Measurements from ENCODE around the gene ATP2C2.

The ATP2C2 gene

DNA sequence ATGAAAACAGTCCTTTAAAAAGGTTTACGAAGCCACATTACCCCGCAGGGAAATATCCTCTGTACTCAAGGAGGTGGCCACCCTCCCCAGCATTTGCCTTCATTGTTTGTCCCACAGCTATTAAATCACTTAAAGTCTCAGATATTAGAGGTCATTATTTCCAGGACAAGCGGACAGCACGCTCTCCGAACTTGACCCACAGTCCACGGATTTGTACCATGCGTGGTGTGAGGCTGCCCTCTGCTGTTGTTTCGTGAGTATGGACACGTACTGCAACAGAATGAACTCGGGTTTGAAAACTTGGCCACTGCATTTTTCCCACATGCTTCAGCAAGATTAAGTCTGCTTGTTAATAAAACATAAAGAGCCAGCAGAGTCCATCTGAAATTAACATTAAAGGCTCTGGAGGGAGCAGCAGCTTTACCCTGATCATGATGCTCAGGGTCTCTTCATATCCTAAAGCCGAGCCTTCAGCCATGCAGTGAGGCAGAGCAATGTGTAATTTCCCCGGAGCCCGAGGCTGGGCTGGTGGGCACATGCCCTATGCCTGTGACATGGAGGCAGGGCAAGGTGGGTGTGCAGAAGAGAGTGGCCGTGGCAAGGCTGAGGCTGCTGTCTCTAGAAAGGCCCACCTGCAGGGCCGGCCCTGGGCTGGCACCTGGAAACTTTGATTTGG, 116.4 kb downstream of the ATP2C2 start:
- H3K4me3 ChIP-seq (ENCODE audit: low read depth, low read length), result no peak overlapping the region
- TF ChIP-seq, protein P1, sequence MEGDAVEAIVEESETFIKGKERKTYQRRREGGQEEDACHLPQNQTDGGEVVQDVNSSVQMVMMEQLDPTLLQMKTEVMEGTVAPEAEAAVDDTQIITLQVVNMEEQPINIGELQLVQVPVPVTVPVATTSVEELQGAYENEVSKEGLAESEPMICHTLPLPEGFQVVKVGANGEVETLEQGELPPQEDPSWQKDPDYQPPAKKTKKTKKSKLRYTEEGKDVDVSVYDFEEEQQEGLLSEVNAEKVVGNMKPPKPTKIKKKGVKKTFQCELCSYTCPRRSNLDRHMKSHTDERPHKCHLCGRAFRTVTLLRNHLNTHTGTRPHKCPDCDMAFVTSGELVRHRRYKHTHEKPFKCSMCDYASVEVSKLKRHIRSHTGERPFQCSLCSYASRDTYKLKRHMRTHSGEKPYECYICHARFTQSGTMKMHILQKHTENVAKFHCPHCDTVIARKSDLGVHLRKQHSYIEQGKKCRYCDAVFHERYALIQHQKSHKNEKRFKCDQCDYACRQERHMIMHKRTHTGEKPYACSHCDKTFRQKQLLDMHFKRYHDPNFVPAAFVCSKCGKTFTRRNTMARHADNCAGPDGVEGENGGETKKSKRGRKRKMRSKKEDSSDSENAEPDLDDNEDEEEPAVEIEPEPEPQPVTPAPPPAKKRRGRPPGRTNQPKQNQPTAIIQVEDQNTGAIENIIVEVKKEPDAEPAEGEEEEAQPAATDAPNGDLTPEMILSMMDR (IDR thresholded peaks at IDR 0.05; ENCODE audit: low read depth, low read length, missing control alignments), result peak; percentile 65
- no peak for DNase-seq (ENCODE audit: low read depth)

DNA sequence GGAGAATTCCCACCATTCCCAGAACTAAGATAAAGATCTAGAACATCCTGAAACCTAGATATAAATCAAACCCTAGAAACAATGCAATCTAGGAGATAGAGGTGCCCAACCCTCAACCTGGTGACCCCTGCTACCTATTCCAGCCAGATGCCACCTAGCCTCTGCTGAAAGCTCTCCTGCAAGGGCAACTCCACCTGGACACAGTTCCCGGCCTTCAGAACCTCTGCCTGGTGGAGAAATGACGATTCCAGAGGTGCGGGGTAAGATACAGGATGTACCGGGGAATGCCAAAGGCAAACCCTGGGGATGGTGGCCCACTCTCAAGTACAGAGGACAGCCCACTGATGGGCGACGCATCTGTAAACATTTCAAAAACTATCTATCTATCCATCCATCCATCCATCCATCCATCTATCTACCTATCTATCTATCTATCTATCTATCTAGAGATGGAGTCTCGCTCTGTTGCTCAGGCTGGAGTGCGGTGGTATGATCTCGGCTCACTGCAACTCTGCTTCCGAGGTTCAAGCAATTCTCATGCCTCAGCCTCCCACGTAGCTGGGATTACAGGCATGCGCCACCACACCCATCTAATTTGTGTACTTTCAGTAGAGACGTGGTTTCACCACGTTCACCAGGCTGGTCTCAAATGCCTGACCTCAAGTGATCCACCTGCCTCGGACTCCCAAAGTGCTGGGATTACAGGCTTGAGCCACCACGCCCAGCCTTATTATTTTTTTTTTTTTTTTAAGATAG, 117.1 kb downstream of the ATP2C2 start:
- TF ChIP-seq, protein P1 (IDR thresholded peaks at IDR 0.05; ENCODE audit: low read depth, low read length, missing control alignments), result no peak
- H3K4me3 ChIP-seq (ENCODE audit: low read depth, low read length), result no peak overlapping the region
- no peak for DNase-seq (ENCODE audit: low read depth)

DNA sequence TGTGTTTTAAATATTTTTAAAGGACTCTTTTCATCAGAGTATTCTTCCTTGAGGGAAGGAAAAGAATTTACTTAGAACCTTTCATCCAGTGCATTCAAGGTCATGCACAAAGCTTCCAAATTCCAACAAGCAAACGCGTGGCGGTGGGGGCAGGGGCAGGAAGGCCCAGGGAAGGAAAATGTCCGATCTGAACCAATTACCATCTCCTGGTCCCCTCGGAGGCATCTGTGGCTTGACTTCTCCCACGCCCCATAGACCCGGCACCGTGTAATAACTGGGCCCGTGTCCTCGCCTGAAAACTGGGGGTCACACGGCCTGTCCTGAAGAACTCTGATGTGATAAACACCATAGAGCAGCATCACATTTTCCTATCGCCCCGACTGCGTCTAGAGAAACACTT, 117.8 kb downstream of the ATP2C2 start:
- H3K4me3 ChIP-seq (ENCODE audit: low read depth, low read length), result no peak overlapping the region
- TF ChIP-seq, protein P1 (IDR thresholded peaks at IDR 0.05; ENCODE audit: low read depth, low read length, missing control alignments), result no peak
- DNase-seq (ENCODE audit: low read depth), result no peak

DNA sequence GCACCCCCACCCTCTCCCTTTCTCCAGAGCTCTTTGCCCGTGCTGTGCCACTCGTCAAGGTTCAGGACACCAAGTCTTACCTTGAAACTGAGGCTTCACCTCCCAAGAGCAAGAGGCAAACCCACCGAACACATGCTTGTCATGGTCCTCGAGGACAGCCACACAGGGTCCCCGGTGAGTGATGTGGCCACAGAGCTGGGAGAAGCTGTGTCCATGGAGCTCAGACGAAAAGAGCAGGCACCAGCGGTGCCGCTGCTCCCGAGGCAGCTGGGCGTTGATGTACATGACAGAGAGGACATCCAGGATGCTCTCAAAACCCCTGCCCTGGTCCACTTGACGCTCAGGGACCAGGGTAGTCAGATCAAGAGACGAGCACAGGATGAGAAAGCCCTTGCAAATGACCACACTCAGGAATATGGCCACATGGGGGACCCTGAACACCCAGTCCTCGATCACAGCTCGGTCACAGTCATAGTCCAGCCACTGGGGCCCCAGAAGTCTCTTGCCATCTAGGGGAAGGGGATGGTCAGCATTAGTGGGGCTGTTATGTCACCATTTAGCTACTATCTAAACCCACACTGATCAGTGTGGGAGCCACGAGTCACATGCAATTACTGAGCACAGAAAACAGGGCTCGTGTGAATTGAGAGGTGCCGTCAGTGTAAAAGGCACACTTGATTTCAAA, 118.4 kb downstream of the ATP2C2 start:
- no peak for DNase-seq (ENCODE audit: low read depth)
- no peak overlapping the region for H3K4me3 ChIP-seq (ENCODE audit: low read depth, low read length)
- TF ChIP-seq, protein P1 (IDR thresholded peaks at IDR 0.05; ENCODE audit: low read depth, low read length, missing control alignments), result no peak

DNA sequence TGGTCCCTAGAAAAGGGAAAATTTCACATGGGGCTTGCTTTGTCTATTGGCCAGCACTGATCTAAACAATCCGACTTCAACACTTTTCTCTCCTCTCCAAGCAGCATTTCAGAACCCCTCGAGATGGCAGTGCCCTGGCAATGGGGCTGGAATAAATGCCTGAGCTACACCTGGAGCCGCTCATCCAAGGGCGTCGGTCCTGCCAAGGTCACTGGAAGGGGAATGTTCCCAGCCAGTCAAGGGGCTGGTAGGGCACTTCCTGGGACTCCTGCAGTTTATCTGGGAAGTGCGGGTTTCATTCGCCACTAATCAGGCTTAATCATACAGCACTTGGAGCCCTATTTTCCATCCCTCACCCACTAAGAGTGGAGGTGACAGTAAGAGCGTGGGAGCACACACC, 119.0 kb downstream of the ATP2C2 start:
- DNase-seq (ENCODE audit: low read depth), result no peak
- no peak overlapping the region for H3K4me3 ChIP-seq (ENCODE audit: low read depth, low read length)
- TF ChIP-seq, protein P1 (IDR thresholded peaks at IDR 0.05; ENCODE audit: low read depth, low read length, missing control alignments), result no peak

DNA sequence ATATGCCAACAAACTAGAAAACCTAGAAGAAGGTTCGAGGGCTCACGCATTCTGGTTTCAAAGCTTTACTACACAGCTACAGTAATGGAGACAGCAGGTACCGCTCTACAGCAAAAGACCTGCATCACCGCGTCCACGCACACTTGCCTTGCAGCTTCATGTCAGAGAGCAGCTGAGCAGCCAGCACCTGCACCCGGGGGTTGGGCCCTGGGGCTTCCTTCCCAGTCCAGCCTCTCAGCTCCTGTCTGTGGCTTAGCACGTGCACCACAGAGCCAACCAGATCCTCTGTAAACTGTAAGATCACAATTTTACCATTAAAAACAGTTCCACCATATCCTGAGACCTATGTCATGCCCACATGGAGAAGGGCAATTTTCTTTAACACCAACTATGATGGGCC, 120.8 kb downstream of the ATP2C2 start:
- TF ChIP-seq, protein P1 (IDR thresholded peaks at IDR 0.05; ENCODE audit: low read depth, low read length, missing control alignments), result no peak
- no peak overlapping the region for H3K4me3 ChIP-seq (ENCODE audit: low read depth, low read length)
- no peak for DNase-seq (ENCODE audit: low read depth)

Measured in GM12864 (cell line).